CMK (cell line): ENCODE data around the gene CLDND1.
"Not testable (repeated sequence)": the region's sequence is repeated elsewhere in the genome, so short reads cannot be mapped to it uniquely, and the experiment has no call there.

Experiments
- DNase-seq: peaks from one replicate; pipeline ENCODE4 v3.0.0-alpha.2; 2010; ENCODE audit warnings: low read depth

Gene CLDND1

GRCh38 chr3:98522544-98523281 lies at the start of gene CLDND1:
Gene CLDND1, minus strand, starts transcription at chr3:98522902. Its CDS starts 1,478 bp downstream, at chr3:98521424.
- peak; percentile 77 for DNase-seq

DNA sequence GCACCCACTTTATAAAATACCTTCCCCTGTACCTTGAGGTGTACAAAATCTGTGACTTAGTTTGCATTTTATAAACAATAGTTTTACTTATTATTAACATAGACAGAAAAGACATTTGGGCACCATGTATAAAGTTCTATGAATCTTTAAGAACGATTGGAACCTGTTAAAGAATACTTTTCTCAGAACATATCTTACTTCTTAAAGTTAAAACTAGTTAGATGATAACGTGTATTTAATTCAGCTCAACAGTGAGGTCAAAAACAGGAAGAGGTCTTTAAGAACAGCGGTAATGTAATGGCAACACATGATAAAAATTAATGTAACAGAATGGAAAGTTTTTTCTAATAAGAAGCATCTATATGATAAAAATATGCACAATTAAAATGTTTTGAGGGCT lies 45.7 kb upstream of the CLDND1 start:
- DNase-seq: no peak

DNA sequence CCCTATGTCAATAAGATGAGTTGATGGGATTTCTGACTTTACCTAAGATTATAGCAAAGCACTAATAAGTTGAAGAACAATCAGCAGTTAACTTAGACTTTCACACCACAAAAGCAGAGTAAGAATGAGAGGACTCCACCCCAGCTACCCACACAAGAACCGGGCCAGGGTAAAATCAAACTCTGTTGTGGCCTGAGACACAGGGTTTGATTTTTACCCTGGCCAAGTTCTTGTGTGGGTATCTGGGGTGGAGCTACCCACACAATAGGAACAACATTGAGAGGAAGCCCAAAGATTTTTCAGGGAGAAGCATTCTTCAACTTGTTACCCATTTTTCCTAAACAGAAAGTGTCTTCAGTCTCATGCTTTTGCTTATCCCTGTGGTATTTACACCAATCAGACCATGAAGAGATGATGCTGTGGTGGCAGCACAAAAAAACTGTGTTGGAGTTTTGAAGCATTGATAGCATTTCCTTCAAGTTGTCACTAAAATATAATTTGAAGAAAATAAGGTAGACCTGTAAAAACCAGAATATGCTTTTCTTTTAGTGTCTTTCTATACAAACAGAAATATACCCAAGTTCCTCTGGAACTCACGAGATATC lies 45.1 kb upstream of the CLDND1 start:
- no peak for DNase-seq

- DNase-seq: no peak
Measured at GRCh38 chr3:98565843-98566242, 43.1 kb upstream of the CLDND1 start.

DNA sequence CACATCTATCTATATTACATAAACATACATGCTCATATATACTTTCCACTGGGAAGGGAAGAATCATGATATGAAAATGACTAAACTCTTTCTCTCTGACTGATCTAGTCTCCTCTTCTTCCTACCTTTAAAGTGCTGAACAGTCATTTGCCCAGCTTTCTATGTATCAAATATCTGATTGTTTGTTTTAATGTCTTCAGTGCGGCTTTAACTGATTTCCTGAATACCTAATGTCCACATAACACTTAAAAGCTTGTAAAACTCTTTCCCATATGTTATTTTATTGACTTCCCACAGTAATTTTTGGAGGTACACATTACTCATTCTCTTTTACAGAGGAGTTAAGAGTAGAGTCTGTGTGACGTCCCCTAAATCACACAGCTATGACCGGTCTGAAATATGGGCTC lies 42.5 kb upstream of the CLDND1 start:
- no peak for DNase-seq

DNA sequence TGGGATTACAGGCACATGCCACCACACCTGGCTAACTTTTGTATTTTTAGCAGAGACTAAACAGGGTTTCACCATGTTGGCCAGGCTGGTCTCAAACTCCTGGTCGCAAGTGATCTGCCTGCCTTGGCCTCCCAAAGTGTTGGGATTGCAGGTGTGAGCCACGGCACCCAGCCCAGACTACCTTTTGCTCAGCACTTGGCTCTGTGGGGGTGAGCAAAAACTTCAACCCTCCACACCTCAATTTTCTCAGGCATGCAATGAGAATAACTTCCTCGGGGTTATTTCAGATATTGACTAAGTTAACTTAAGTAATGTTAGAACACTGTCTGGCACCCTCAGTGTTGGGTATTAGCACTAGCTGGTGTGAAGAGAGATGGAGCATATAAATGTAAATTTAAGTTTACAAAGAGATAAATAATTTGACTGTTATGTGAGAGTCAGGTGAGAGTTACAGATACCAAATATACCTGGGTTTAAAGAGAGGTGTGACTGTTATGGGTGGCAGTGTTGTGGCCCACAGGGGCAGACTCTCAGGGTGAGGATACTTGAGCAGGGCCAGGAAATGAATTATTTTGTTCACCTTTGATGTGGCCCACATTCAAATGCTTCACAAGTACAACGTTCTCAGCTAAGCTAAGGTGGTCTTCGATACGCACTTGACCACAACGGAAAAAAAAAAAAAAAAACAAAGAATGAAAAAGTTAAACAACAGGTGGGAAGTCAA lies 41.7 kb upstream of the CLDND1 start:
- no peak for DNase-seq

DNA sequence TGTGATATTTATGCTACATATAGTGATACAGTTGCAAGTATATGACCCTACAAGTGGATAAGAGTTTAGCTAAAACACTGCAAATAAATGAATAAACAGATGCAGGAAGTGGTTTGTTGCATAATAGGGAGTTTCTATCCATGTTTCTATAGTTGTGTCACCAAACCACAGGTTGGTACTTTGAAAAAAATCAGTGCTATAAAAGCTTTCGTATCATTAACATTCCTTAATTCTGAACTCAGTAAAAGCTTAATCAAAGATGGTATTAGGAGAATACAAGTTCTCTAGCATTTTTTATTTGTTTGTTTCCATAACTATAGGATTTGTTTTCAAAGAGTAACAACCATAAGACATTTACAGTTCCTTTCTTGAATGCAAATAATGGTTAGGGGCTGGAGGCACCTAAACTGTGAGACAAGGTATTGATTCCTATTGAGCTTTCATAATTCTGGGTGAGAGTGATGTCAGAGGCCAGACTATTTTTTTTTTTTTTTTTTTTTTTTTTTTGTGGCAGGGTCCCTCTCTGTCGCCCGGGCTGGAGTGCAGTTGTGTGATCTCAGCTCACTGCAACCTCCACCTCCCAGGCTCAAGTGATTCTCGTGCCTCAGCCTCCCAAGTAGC lies 41.1 kb upstream of the CLDND1 start:
- no peak for DNase-seq

DNA sequence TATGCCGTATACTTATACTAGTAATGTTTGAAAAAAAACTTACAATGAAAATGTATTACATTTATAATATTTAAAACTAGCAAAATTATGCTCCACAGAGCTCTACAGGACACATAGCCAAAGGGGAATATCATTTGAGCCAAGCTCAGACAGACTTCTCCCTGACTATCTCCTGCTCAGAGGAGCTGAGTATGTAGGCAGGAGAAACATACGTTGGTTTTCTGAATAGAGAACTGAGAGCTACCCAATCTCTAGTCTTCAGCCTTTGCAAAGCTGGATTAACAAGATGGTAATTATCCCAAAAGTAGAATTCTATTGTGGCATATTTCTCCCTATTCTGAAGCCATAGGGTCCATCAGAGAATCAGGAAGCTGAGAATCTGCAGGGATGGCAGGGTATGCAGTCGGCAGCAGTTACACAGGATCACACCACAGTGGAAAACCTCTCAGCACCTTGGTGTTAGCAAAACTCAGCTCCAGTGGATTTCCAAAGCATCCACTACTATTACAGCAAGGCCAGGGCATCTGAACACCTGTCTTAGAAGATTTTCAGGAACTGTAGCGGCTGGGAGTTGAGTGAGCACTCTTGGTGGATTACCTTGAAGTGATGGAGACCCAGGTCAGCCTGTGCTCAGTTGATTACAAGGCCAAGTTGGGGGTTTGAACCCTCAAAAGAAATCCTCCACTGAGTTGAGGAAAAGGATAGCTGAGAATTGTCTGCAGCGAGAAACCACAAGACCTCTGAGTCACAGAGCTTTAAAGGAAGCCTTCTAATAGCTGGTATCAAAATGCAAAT lies 39.2 kb upstream of the CLDND1 start:
- DNase-seq: no peak

GRCh38 chr3:98560911-98561310 lies 38.2 kb upstream of the CLDND1 start:
- no peak for DNase-seq

GRCh38 chr3:98559769-98560168 lies 37.1 kb upstream of the CLDND1 start:
- not testable (repeated sequence) for DNase-seq

DNA sequence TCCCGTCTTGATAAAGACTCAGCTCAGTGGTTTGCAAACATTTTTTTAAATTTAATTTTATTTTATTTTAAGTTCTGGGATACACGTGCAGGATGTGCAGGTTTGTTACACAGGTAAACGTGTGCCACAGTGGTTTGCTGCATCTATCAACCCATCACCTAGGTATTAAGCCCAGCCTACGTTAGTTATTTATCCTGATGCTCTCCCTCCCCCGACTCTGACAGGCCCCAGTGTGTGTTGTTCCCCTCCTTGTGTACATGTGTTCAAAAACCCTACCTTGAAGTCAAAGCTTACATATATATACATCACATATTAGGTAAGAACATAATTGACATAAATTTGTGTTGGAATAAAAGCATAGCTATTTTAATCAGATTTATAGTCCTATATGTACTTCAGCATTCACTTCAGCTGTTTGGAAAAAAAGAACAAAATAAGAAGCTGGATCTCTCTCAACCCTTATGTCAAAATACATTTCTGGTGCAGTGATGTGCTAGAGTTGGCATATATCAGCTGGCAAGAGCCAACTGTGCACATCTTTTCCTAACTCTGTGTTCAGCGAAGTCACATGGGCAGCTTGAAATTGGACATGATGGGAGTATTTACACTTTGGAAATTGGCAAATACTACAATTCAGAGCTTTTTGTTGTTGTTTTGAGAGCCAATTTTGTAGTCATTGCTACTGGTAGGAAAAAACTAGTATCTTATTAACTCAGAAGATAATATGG lies 35.6 kb upstream of the CLDND1 start:
- DNase-seq: no peak

- no peak for DNase-seq
Measured at GRCh38 chr3:98557324-98558010, 34.8 kb upstream of the CLDND1 start.

- no peak for DNase-seq
Measured at GRCh38 chr3:98556164-98557130, 33.7 kb upstream of the CLDND1 start.

DNA sequence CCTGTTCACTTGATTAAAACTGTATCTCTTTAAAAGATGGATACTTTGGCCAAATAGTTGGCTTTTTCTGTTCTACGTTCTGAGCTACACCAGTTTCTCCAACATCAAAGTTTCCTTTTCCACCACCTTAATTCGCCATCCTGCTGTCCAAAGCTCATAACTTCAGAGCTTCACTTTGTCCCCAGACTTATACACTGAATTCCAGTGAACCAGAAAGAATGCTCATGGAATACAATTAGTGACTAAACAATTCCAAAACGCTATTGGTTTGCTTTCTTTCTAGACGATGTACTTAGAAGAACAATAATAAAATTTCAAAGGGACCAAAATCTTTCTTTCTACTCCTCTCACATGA lies 32.3 kb upstream of the CLDND1 start:
- DNase-seq: no peak

DNA sequence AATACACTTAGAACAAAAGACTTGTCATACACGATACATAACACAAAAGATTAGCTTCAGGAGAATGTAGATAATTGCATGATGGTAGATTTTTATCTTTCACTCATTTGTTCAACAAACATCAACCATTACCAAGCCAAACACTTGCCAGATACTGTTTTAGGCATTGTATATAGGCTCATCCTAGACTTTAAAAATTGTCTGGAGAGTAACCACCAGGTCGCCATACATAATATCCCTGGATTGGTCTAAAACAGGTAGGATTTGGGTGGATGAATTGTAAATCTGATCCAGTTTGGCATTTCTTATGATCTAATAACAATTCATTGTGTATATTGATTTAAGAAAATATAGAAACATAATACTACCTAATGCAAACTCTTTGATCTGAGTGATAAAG lies 31.9 kb upstream of the CLDND1 start:
- DNase-seq: no peak

GRCh38 chr3:98553753-98554152 lies 31.1 kb upstream of the CLDND1 start:
- no peak for DNase-seq

DNA sequence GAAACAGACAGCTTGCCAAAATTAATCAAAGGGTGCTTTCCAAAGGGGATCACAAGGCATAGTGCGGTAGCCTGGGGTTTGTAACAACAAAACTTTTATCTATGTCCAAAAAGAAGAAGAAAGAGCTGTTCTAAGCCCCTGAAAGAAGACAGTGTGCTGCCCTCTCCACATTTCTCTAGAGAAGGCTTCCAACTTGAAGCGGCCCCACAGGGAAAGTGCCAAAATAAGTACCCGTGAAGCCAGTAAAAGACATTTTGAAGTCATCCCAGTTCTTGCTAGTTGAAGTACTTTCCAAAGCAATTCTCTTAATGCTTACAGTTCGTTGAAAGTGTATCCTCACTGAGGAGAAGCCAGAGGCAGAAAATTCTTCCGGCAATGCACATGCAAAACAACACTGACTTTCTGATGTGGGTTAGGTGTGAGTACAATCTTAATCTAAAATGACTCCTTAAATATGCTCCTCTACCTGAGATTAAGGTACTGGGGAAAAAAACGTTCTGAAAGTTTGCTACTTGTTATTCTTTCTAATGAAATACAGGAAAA lies 30.4 kb upstream of the CLDND1 start:
- DNase-seq: no peak

DNA sequence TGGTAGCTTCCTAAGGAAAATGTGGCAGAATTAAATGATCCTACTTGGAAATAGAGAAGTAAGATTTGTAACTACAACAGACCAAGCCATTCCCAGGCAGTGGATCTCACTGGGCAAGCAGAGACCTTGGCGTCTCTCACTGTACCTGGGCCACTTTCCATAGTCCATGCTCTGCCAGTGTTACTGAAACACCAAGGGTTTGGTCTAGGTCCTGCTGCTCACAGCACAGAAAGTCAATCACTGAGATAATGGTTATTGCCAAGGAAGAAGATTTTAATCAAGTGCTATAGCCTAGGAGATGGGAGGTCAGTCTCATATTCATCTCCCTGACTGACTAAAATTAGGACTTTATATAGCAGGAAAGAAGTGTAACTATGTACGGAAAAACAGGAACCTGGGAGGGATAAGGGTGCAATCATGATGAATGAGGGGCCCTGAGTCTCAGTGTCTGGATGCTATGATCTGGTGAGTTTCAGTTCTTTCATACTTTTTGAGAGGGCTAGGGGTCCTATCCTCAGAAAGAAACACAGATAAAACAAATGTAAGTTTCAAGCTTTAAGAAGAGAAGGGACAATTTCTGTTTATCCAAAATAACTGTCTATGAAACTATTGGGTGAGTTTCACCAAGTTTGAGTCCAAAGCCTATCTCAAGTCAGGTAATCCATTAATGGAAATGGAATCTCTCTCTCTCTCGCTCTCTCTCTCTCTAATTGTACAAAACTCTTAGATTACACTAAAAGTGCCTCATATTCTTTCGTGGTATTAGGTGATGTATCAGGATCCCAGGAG lies 29.7 kb upstream of the CLDND1 start:
- DNase-seq: no peak
